HepG2 (cell line): ENCODE measurements around the gene SQSTM1. TPM values are rescaled to one million over a fixed set of nuclear protein-coding genes. Genes with fewer than 3 reads are reported as not detected.

Experiments used
- ATF5 ChIP-seq: sonication (generic); formaldehyde crosslinking; IDR thresholded peaks from 2 replicates; pipeline ENCODE4 v1.4.0; 2020; ENCODE audit warnings: mild to moderate bottlenecking, low read depth, missing genetic modification reagents
- CENPT ChIP-seq: sonication (generic); formaldehyde crosslinking; IDR thresholded peaks from 2 replicates; pipeline ENCODE4 v1.8.0; 2022; ENCODE audit warnings: low read depth, mild to moderate bottlenecking, moderate library complexity, missing genetic modification reagents
- GFI1 ChIP-seq: sonication (generic); formaldehyde crosslinking; IDR thresholded peaks from 2 replicates; pipeline ENCODE4 v1.5.0; 2020; ENCODE audit warnings: missing genetic modification reagents, mild to moderate bottlenecking, borderline replicate concordance
- HMGXB3 ChIP-seq: sonication (generic); formaldehyde crosslinking; IDR thresholded peaks from 2 replicates; pipeline ENCODE4 v1.4.0; 2020; ENCODE audit warnings: missing genetic modification reagents, borderline replicate concordance
- NONO ChIP-seq, 2 experiments: fragments of 450-650 bp in 1 of 2; sonication (generic) in 1 of 2; formaldehyde crosslinking in 1 of 2; IDR thresholded peaks in 1 of 2; conservative IDR thresholded peaks in 1 of 2; 2 replicates each; pipeline versions ENCODE4 v1.6.1 to v1.8.0; 2017 to 2022; ENCODE audit warnings: mild to moderate bottlenecking in 1 of 2, missing genetic modification reagents in 1 of 2, moderate library complexity in 1 of 2
- SIN3A ChIP-seq: IDR thresholded peaks from 2 replicates; pipeline ENCODE4 v1.6.1; 2011; ENCODE audit warnings: low read depth, mild to moderate bottlenecking, control low read depth, low read length, borderline replicate concordance
- ZBTB44 ChIP-seq: sonication (generic); formaldehyde crosslinking; IDR thresholded peaks from 2 replicates; pipeline ENCODE4 v1.4.0; 2020; ENCODE audit warnings: missing genetic modification reagents
- ZFP41 ChIP-seq: sonication (generic); formaldehyde crosslinking; IDR thresholded peaks from 2 replicates; pipeline ENCODE4 v1.4.0; 2020; ENCODE audit warnings: mild to moderate bottlenecking, missing genetic modification reagents, borderline replicate concordance
- ZKSCAN5 ChIP-seq: sonication (generic); formaldehyde crosslinking; IDR thresholded peaks from 2 replicates; pipeline ENCODE4 v1.5.1; 2020; ENCODE audit warnings: mild to moderate bottlenecking, missing genetic modification reagents
- ZNF235 ChIP-seq: sonication (generic); formaldehyde crosslinking; IDR thresholded peaks from 2 replicates; pipeline ENCODE4 v1.8.1; 2023; ENCODE audit warnings: mild to moderate bottlenecking, missing genetic modification reagents, borderline replicate concordance
- ZNF431 ChIP-seq: sonication (generic); formaldehyde crosslinking; IDR thresholded peaks from 2 replicates; pipeline ENCODE4 v1.9.0; 2022; ENCODE audit warnings: missing genetic modification reagents, low read depth, mild to moderate bottlenecking, borderline replicate concordance
- ZNF629 ChIP-seq: sonication (generic); formaldehyde crosslinking; conservative IDR thresholded peaks from 2 replicates; pipeline ENCODE4 v1.5.0; 2020; ENCODE audit warnings: missing genetic modification reagents
- ZNF672 ChIP-seq: sonication (generic); formaldehyde crosslinking; IDR thresholded peaks from 2 replicates; pipeline ENCODE4 v1.8.1; 2022; ENCODE audit warnings: missing genetic modification reagents
- ZNF75D ChIP-seq: sonication (generic); formaldehyde crosslinking; IDR thresholded peaks from 2 replicates; pipeline ENCODE4 v1.8.1; 2023; ENCODE audit warnings: missing genetic modification reagents, mild to moderate bottlenecking, borderline replicate concordance
- ZNF883 ChIP-seq: sonication (generic); formaldehyde crosslinking; IDR thresholded peaks from 2 replicates; pipeline ENCODE4 v1.5.1; 2020; ENCODE audit warnings: mild to moderate bottlenecking, missing genetic modification reagents; ENCODE audit errors: not compliant biosample characterization
- polyA plus RNA-seq, 8 experiments: library from polyadenylated mRNA; depleted of rRNA in 3 of 8; stranded (reverse) in 7 of 8; unstranded in 1 of 8; fragments of >200 nt; fragmentation: Illumina TruSeq in 4 of 8; extraction: Trizol in 4 of 8; gene quantifications; 2 replicates each; pipeline versions ENCODE4 v1.2.1 to v1.2.3, GENCODE V29; 2011 to 2016; ENCODE audit warnings: low read depth in 4 of 8, missing spikeins in 1 of 8, mixed read lengths in 1 of 8; ENCODE audit not compliant: insufficient read depth in 1 of 8
- total RNA-seq, 5 experiments: library from RNA; depleted of rRNA; stranded (reverse); fragments of >200 nt; fragmentation: Illumina TruSeq; extraction: Trizol; gene quantifications; 2 replicates each; pipeline ENCODE4 v1.2.3, GENCODE V29; 2016; ENCODE audit warnings: low read depth in 1 of 5
- TF ChIP-seq, protein P1 (sequence below): sonication (generic); formaldehyde crosslinking; IDR thresholded peaks from 2 replicates; pipeline ENCODE4 v1.8.0; 2022; ENCODE audit warnings: mild to moderate bottlenecking, missing genetic modification reagents, moderate library complexity
- TF ChIP-seq, protein P2 (sequence below): sonication (generic); formaldehyde crosslinking; IDR thresholded peaks from 2 replicates; pipeline ENCODE4 v1.4.0; 2020; ENCODE audit warnings: missing genetic modification reagents, mild to moderate bottlenecking, borderline replicate concordance

SQSTM1 gene
- total and polyA plus RNA-seq, 2 of the 13 experiments (the other 11 are each of a cell fraction or from before 2014, with no cell fraction given) = 90.9 to 160 TPM

DNA sequence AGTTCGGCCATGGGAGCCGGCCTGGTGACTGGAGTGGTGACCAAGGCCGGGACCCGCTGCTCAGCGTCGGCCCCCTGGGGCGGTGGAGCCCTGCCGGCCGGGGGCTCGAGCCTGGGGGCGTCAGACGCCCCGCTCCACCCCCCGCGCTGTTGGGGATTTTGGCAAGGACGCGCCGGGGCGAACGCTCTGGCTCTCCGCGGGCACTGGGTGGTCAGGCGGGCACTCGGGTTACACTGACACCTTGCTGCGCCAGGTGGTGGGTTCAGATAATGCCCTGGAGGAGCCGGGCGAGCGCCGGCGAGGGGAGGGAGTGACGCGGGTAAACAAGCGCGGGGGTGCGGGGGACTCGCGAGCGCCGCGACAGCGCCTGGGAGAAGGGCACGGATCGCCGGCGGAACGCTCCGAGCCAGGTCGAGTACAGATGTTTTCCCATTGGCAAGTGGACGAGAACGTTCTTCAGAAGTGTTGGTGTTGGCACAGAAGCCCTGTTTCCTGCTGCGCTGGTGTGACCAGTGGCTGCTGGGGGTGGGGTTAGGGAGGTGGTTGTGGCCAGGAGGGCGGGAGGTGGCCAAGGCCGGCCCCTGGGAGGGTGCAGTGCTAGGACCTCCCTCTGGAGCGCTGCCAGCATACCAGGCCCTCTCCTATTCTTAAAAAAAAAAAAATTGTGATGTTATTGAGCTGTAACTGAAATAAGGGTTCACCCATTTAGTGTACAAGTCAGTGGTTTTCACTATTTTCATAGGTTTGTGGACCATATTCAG, 773 bp downstream of the SQSTM1 start (continued):
- TF ChIP-seq, protein P1, sequence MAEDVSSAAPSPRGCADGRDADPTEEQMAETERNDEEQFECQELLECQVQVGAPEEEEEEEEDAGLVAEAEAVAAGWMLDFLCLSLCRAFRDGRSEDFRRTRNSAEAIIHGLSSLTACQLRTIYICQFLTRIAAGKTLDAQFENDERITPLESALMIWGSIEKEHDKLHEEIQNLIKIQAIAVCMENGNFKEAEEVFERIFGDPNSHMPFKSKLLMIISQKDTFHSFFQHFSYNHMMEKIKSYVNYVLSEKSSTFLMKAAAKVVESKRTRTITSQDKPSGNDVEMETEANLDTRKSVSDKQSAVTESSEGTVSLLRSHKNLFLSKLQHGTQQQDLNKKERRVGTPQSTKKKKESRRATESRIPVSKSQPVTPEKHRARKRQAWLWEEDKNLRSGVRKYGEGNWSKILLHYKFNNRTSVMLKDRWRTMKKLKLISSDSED (CRISPR knock-in tag) = no peak
- TF ChIP-seq ZNF672 (CRISPR knock-in tag) (no peak), ZFP41 (CRISPR knock-in tag) (no peak), HMGXB3 (CRISPR knock-in tag) (0 out of 2 replicates have a peak, but pooled peaks have one; percentile 23), ZNF75D (CRISPR knock-in tag) (no peak), SIN3A (0 out of 2 replicates have a peak, but pooled peaks have one; percentile 34), ATF5 (CRISPR knock-in tag) (no peak), ZKSCAN5 (CRISPR knock-in tag) (no peak), ZBTB44 (CRISPR knock-in tag) (no peak), CENPT (CRISPR knock-in tag) (no peak), ZNF883 (peak; percentile 71), GFI1 (CRISPR knock-in tag) (0 out of 2 replicates have a peak, but pooled peaks have one; percentile 41), ZNF629 (no peak), NONO (IDR thresholded peaks at IDR 0.05) (no peak), NONO (CRISPR knock-in tag; conservative IDR thresholded peaks at IDR 0.05) (0 out of 2 replicates have a peak, but pooled peaks have one; percentile 21), ZNF235 (CRISPR knock-in tag) (no peak), ZNF431 (0 out of 2 replicates have a peak, but pooled peaks have one; percentile 2)
- TF ChIP-seq, protein P2, sequence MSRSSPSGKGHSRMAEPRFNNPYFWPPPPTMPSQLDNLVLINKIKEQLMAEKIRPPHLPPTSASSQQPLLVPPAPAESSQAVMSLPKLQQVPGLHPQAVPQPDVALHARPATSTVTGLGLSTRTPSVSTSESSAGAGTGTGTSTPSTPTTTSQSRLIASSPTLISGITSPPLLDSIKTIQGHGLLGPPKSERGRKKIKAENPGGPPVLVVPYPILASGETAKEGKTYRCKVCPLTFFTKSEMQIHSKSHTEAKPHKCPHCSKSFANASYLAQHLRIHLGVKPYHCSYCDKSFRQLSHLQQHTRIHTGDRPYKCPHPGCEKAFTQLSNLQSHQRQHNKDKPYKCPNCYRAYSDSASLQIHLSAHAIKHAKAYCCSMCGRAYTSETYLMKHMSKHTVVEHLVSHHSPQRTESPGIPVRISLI = 0 out of 2 replicates have a peak, but pooled peaks have one; percentile 58
